Measurements from ENCODE around the gene KIAA1191. TPM values are rescaled to one million over a fixed set of nuclear protein-coding genes. Genes with fewer than 3 reads are reported as not detected.

KIAA1191 gene
- total RNA-seq, 1 experiment from 2014 or later: 99.0 TPM

DNA sequence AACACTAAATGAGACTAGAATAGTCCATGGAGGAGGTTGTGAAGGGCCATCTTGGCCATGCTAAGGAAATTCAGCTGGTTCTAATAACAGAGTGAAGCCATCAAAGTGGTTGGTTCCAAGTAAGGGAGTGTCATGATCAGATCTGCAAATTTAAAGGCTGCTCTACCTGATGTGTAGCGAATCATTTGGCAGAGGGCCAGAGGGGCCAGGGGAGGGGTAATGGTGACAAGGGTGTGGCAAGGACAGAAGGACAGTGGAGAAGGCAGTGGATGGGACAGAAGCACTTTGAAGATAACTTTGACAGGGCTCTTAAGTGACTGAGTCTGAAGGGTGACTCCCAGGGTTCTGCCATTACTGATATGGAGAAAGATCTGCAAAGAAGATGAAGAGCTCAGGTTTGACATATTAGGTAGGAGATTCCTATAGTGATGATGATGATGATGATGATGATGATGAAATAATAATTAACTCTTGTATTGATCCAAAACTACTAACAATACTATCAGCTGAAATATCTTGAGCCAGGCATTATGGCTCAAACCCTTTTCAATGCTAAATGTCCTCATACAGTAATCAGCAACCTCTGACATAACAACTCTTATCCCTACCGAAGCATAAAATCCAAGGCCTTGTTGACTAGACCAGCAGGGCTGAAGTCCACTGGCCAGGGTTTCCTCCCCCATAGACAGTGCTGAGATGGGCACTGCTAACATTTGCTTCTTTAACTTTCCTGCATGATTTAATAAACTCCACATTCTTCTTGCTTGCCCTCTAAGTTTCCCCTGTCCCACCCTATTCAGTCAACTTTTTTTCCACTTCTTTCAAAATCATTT is 20.0 kb downstream of the KIAA1191 start (continued):
- TF ChIP-seq, protein P1, sequence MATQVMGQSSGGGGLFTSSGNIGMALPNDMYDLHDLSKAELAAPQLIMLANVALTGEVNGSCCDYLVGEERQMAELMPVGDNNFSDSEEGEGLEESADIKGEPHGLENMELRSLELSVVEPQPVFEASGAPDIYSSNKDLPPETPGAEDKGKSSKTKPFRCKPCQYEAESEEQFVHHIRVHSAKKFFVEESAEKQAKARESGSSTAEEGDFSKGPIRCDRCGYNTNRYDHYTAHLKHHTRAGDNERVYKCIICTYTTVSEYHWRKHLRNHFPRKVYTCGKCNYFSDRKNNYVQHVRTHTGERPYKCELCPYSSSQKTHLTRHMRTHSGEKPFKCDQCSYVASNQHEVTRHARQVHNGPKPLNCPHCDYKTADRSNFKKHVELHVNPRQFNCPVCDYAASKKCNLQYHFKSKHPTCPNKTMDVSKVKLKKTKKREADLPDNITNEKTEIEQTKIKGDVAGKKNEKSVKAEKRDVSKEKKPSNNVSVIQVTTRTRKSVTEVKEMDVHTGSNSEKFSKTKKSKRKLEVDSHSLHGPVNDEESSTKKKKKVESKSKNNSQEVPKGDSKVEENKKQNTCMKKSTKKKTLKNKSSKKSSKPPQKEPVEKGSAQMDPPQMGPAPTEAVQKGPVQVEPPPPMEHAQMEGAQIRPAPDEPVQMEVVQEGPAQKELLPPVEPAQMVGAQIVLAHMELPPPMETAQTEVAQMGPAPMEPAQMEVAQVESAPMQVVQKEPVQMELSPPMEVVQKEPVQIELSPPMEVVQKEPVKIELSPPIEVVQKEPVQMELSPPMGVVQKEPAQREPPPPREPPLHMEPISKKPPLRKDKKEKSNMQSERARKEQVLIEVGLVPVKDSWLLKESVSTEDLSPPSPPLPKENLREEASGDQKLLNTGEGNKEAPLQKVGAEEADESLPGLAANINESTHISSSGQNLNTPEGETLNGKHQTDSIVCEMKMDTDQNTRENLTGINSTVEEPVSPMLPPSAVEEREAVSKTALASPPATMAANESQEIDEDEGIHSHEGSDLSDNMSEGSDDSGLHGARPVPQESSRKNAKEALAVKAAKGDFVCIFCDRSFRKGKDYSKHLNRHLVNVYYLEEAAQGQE (IDR thresholded peaks at IDR 0.05; ENCODE audit: low read depth): no peak
- TF ChIP-seq POLR2A (IDR thresholded peaks at IDR 0.05; ENCODE audit: borderline replicate concordance, extremely low read depth, insufficient read depth, insufficient read length): no peak
- TF ChIP-seq, protein P2, sequence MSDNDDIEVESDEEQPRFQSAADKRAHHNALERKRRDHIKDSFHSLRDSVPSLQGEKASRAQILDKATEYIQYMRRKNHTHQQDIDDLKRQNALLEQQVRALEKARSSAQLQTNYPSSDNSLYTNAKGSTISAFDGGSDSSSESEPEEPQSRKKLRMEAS (IDR thresholded peaks at IDR 0.05): no peak
- TF ChIP-seq SP1 (IDR thresholded peaks at IDR 0.05; ENCODE audit: low read depth): no peak
- TF ChIP-seq EGR1 (IDR thresholded peaks at IDR 0.05; ENCODE audit: low read depth): no peak
- no peak for TF ChIP-seq CBX3 (IDR thresholded peaks at IDR 0.05; ENCODE audit: low read depth)

DNA sequence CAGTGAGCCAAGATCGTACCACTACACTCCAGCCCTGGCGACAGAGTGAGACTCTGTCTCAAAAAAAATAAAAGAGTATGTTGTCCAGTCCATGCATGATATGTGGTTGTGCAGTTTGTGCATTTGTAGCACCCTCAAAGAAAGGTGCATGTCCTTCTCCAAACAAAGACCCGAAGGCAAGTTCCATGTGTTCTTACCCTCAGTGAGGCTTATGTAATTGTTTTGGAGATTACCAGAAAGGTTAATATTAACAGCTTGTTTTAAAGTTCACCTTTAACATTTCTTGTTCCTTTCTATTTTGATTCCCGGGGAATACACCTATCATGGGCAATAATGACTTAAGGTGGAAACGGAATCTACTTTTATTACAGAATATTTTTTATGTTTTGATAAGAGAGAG is 22.3 kb downstream of the KIAA1191 start:
- TF ChIP-seq FOSL1 (IDR thresholded peaks at IDR 0.05; ENCODE audit: low read depth) (no peak), EZH2phosphoT487 (IDR thresholded peaks at IDR 0.05; ENCODE audit: borderline replicate concordance) (no peak), YY1 (IDR thresholded peaks at IDR 0.05; ENCODE audit: extremely low read depth, insufficient replicate concordance, low read depth, low read length) (no peak), SP1 (IDR thresholded peaks at IDR 0.05; ENCODE audit: low read depth) (no peak)
- TF ChIP-seq, protein P1 (IDR thresholded peaks at IDR 0.05; ENCODE audit: low read depth): no peak
- Histone ChIP-seq H3K27me3 (ENCODE audit: insufficient read depth, low read length) (no peaks in the 10 kb centered on the region), H3K4me3 (replicated peaks in 1 of 2; ENCODE audit: low read depth in 1 of 2, low read length in 2 of 2) (no peak overlapping the region), H3K4me2 (ENCODE audit: low read length) (no peak overlapping the region), H3K9me3 (ENCODE audit: control insufficient read depth in 1 of 2, insufficient read depth in 1 of 2, low read depth in 1 of 2, low read length in 2 of 2) (no peaks in the 10 kb centered on the region), H4K20me1 (ENCODE audit: insufficient read depth) (no peaks in the 10 kb centered on the region), H3K9ac (ENCODE audit: low read length) (no peak overlapping the region), H3K9me2 (ENCODE audit: insufficient read depth) (no peaks in the 10 kb centered on the region), H3K36me3 (ENCODE audit: control insufficient read depth in 1 of 2, insufficient read depth in 2 of 2, low read length in 2 of 2) (no peaks in the 10 kb centered on the region; a peak in 1 of 4 replicates), H3K4me1 (ENCODE audit: control insufficient read depth in 1 of 2, insufficient read depth in 2 of 2, low read length in 2 of 2) (no peaks in the 10 kb centered on the region), H2AFZ (ENCODE audit: low read depth, low read length, poor library complexity, severe bottlenecking) (no peak overlapping the region), H3K27ac (ENCODE audit: low read depth, low read length) (no peak overlapping the region), H3K79me2 (ENCODE audit: insufficient read depth, low read length) (no peaks in the 10 kb centered on the region)
- DNase-seq (ENCODE audit: low read depth, low spot score): no peak
- intact Hi-C loops (cut with micrococcal nuclease): no loop called here
- ChIA-PET RAD21 (ENCODE audit: low non-redundant PET in 1 of 2, low total read pairs in 2 of 2, uncharacterized antibody in 2 of 2, unreplicated experiment in 2 of 2) (no interaction called here), CTCF (no interaction called here), POLR2A (no interaction called here)
- no TSS peak for BruUV-seq (replicated peaks)
- ATAC-seq: no peak
